ENCODE results near the gene MROH8. TPM values are rescaled to one million over a fixed set of nuclear protein-coding genes. Genes with fewer than 3 reads are reported as not detected.

Gene MROH8
- 1.7 and 7.9 TPM in 2 replicates for total RNA-seq

DNA sequence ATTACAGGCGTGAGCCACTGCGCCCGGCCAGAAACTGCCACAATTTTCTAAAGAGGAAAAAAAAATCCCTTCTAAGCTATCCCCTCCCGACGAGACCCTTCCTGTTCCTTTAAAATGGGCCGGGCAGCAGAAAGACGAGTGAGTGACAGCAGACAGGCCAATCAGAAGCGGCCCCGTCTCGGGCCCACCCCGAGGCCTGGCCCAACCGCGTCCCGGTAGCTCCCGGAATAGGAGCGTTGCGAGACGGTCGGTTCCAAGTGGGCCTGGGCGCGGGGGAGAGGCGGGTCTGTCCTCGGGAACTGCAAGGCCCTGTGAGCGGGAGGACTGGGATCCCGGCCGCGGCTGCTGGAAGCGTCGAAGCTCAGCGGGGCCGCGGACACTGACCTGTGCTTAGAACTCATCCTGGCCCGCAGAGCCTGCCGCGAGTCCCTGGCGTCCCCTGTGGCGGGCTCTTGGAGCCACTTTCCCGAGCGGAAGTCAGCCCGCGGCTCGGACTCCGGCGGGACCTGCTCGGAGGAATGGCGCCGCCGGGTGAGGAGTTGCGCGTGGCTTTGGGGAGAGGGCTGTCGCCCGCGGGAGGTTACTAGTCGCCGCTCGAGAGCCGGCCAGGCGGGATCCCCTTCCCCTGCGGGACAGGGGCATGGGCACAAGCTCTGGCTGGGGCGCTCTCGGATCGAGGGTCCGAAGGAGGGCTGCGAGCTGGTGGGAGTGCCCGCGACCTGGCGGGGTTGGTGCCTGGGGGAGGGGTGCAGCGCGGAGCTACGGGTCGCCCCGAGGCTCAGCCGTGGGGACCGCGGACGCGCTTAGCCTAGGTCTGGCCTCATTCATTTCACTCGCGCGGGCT lies at the start of gene MROH8, which contains the start of gene RPN2:
TSS of gene MROH8 (minus strand) at position 710 of the 844 bp plus-strand sequence.
TSS of gene RPN2 (plus strand) at position 492 of the 844 bp plus-strand sequence. CDS start at position 519, 27 bp downstream.

GRCh38 chr20:37095599-37096414 lies 83.5 kb downstream of the MROH8 start, which contains the start of gene RBL1:
Gene RBL1, minus strand, starts transcription at chr20:37095997. Its CDS starts 69 bp downstream, at chr20:37095928.

Other genes with a start within 250 kb of the MROH8 start
- 27.1 and 39.5 TPM in 2 replicates for gene SAMHD1, start 227.8 kb downstream of the MROH8 start, total RNA-seq
- gene RBL1, start 83.6 kb downstream of the MROH8 start, total RNA-seq = 4.6 and 21.6 TPM in 2 replicates
- gene RPN2, start 218 bp downstream of the MROH8 start, total RNA-seq = 246 and 406 TPM in 2 replicates
- not detected in 2 replicates for gene GHRH, start 82.3 kb upstream of the MROH8 start, total RNA-seq
- gene MANBAL, start 110.1 kb upstream of the MROH8 start, total RNA-seq = 20.0 and 21.4 TPM in 2 replicates
- gene SRC, start 166.6 kb upstream of the MROH8 start, total RNA-seq = 16.0 and 21.9 TPM in 2 replicates